H9 (cell line): Measurements from ENCODE around the gene DNAJC2. TPM values are rescaled to one million over a fixed set of nuclear protein-coding genes. Genes with fewer than 3 reads are reported as not detected.

ENCODE experiments used
- DNase-seq: peaks from one replicate; pipeline ENCODE4 v3.0.0-alpha.2; 2017
- H2AFZ ChIP-seq: one replicate; pipeline ENCODE4 v1.6.1; 2013; ENCODE audit warnings: mild to moderate bottlenecking, low read length, control low read depth, moderate library complexity
- H2AK5ac ChIP-seq: 2 replicates; pipeline ENCODE4 v1.6.1; 2013; ENCODE audit warnings: low read length, control low read depth, mixed read lengths; ENCODE audit not compliant: insufficient read length
- H2BK120ac ChIP-seq: one replicate; pipeline ENCODE4 v1.6.1; 2013; ENCODE audit warnings: low read depth, mild to moderate bottlenecking, low read length, control low read depth, inconsistent platforms; ENCODE audit not compliant: poor library complexity, severe bottlenecking
- H2BK12ac ChIP-seq: 2 replicates; pipeline ENCODE4 v1.6.1; 2013; ENCODE audit warnings: low read length, control low read depth, mixed read lengths, low read depth; ENCODE audit not compliant: insufficient read length
- H2BK15ac ChIP-seq: 2 replicates; pipeline ENCODE4 v1.6.1; 2013; ENCODE audit warnings: low read depth, low read length, control low read depth
- H2BK20ac ChIP-seq: one replicate; pipeline ENCODE4 v1.6.1; 2013; ENCODE audit warnings: low read depth, mild to moderate bottlenecking, low read length, control low read depth, inconsistent platforms; ENCODE audit not compliant: poor library complexity, severe bottlenecking
- H2BK5ac ChIP-seq: 2 replicates; pipeline ENCODE4 v1.6.1; 2013; ENCODE audit warnings: low read length, control low read depth, mixed read lengths; ENCODE audit not compliant: insufficient read length
- H3K14ac ChIP-seq: 2 replicates; pipeline ENCODE4 v1.6.1; 2013; ENCODE audit warnings: low read length, control low read depth; ENCODE audit not compliant: insufficient read depth
- H3K18ac ChIP-seq: 2 replicates; pipeline ENCODE4 v1.6.1; 2013; ENCODE audit warnings: low read depth, mild to moderate bottlenecking, mixed read lengths, low read length, control low read depth; ENCODE audit not compliant: insufficient read length
- H3K23ac ChIP-seq: 2 replicates; pipeline ENCODE4 v1.6.1; 2013; ENCODE audit warnings: low read length, control low read depth, mixed read lengths, low read depth; ENCODE audit not compliant: insufficient read length
- H3K23me2 ChIP-seq: 2 replicates; pipeline ENCODE4 v1.6.1; 2013; ENCODE audit warnings: low read depth, mild to moderate bottlenecking, mixed read lengths, low read length, control low read depth; ENCODE audit not compliant: insufficient read length, poor library complexity, severe bottlenecking
- H3K27ac ChIP-seq: 2 replicates; pipeline ENCODE4 v1.5.1; 2013; ENCODE audit warnings: low read length, control low read depth, mixed read lengths, low read depth; ENCODE audit not compliant: insufficient read length
- H3K27me3 ChIP-seq: 2 replicates; pipeline ENCODE4 v1.6.1; 2013; ENCODE audit warnings: low read length, control low read depth, inconsistent platforms; ENCODE audit not compliant: insufficient read depth
- H3K4ac ChIP-seq: 2 replicates; pipeline ENCODE4 v1.6.1; 2013; ENCODE audit warnings: low read depth, mild to moderate bottlenecking, control low read depth, inconsistent platforms, low read length, moderate library complexity
- H3K4me1 ChIP-seq: 2 replicates; pipeline ENCODE4 v1.6.1; 2013; ENCODE audit warnings: low read length, control low read depth, inconsistent platforms; ENCODE audit not compliant: insufficient read depth
- H3K4me2 ChIP-seq: 2 replicates; pipeline ENCODE4 v1.6.1; 2013; ENCODE audit warnings: low read length, control low read depth, mixed read lengths; ENCODE audit not compliant: insufficient read length, insufficient read depth
- H3K56ac ChIP-seq: 2 replicates; pipeline ENCODE4 v1.6.1; 2013; ENCODE audit warnings: low read depth, mild to moderate bottlenecking, mixed read lengths, low read length, control low read depth; ENCODE audit not compliant: insufficient read length
- H3K79me1 ChIP-seq: 2 replicates; pipeline ENCODE4 v1.6.1; 2013; ENCODE audit warnings: low read depth, mild to moderate bottlenecking, moderate library complexity, low read length, control low read depth, inconsistent platforms; ENCODE audit not compliant: insufficient read depth, poor library complexity, severe bottlenecking
- H3K79me2 ChIP-seq: 2 replicates; pipeline ENCODE4 v1.6.1; 2013; ENCODE audit warnings: low read length, control low read depth, inconsistent platforms; ENCODE audit not compliant: insufficient read depth
- H3K9ac ChIP-seq: 2 replicates; pipeline ENCODE4 v1.6.1; 2013; ENCODE audit warnings: low read length, control low read depth, mixed read lengths; ENCODE audit not compliant: insufficient read length; ENCODE audit errors: extremely low read depth
- H3K9me3 ChIP-seq: one replicate; pipeline ENCODE4 v1.6.1; 2013; ENCODE audit warnings: low read depth, low read length, inconsistent platforms; ENCODE audit not compliant: control insufficient read depth
- H3T11ph ChIP-seq: one replicate; pipeline ENCODE4 v1.6.1; 2013; ENCODE audit warnings: mild to moderate bottlenecking, low read length, control low read depth, inconsistent platforms
- H4K20me1 ChIP-seq: one replicate; pipeline ENCODE4 v1.6.1; 2013; ENCODE audit not compliant: control insufficient read depth, insufficient read length, insufficient read depth
- H4K5ac ChIP-seq: 2 replicates; pipeline ENCODE4 v1.6.1; 2013; ENCODE audit warnings: low read depth, mild to moderate bottlenecking, mixed read lengths, low read length, control low read depth; ENCODE audit not compliant: insufficient read length
- H4K8ac ChIP-seq: replicated peaks from 2 replicates; pipeline ENCODE4 v1.6.1; 2013; ENCODE audit warnings: low read length, control low read depth, mixed read lengths, low read depth; ENCODE audit not compliant: insufficient read length
- H4K91ac ChIP-seq: 2 replicates; pipeline ENCODE4 v1.6.1; 2013; ENCODE audit warnings: low read depth, mild to moderate bottlenecking, moderate library complexity, mixed read lengths, low read length, control low read depth; ENCODE audit not compliant: insufficient read length
- H3K27ac Mint-ChIP-seq, 3 experiments: 2 replicates in 2 of 3; 3 replicates in 1 of 3; pipeline ENCODE4 v1.8.0; 2020 to 2021; ENCODE audit warnings: mixed read lengths in 3 of 3, mild to moderate bottlenecking in 1 of 3, moderate library complexity in 1 of 3
- H3K27me3 Mint-ChIP-seq: 2 replicates; pipeline ENCODE4 v1.8.0; 2021; ENCODE audit warnings: low read depth, mild to moderate bottlenecking, moderate library complexity, mixed read lengths
- H3K36me3 Mint-ChIP-seq, 3 experiments: 2 replicates in 2 of 3; 3 replicates in 1 of 3; pipeline ENCODE4 v1.8.0; 2020 to 2021; ENCODE audit warnings: low read depth in 3 of 3, mixed read lengths in 3 of 3; ENCODE audit not compliant: insufficient read depth in 1 of 3
- H3K4me1 Mint-ChIP-seq, 2 experiments: 2 replicates each; pipeline ENCODE4 v1.8.0; 2020; ENCODE audit warnings: mixed read lengths in 2 of 2
- H3K4me3 Mint-ChIP-seq, 2 experiments: 2 replicates in 1 of 2; 3 replicates in 1 of 2; pipeline ENCODE4 v1.8.0; 2020 to 2021; ENCODE audit warnings: mild to moderate bottlenecking in 2 of 2, mixed read lengths in 2 of 2, moderate library complexity in 1 of 2
- H3K9me3 Mint-ChIP-seq, 2 experiments: 2 replicates in 1 of 2; 3 replicates in 1 of 2; pipeline ENCODE4 v1.8.0; 2020; ENCODE audit warnings: mild to moderate bottlenecking in 2 of 2, mixed read lengths in 2 of 2, moderate library complexity in 1 of 2
- WGBS: extraction: QIAGEN DNeasy Blood & Tissue Kit; methylation state at CpG from one replicate; pipeline ENCODE4 v1.1.7; 2013; ENCODE audit warnings: missing lambda C conversion rate, low lambda C conversion rate, mixed read lengths; ENCODE audit not compliant: insufficient read length; ENCODE audit errors: extremely low coverage; 5-methylcytosine and 5-hydroxymethylcytosine counted together
- total RNA-seq: library from RNA; stranded (reverse); gene quantifications from 2 replicates; pipeline ENCODE4 v1.2.1, GENCODE V29; 2021
- TF ChIP-seq, protein P1 (sequence below): fragments of 200-600 bp; sonication (generic); conservative IDR thresholded peaks from 3 replicates; pipeline ENCODE4 v1.8.0; 2021; ENCODE audit warnings: antibody characterized with exemption, mild to moderate bottlenecking

Gene DNAJC2
- total RNA-seq, 1 experiment from 2014 or later = 57.9 TPM

DNA sequence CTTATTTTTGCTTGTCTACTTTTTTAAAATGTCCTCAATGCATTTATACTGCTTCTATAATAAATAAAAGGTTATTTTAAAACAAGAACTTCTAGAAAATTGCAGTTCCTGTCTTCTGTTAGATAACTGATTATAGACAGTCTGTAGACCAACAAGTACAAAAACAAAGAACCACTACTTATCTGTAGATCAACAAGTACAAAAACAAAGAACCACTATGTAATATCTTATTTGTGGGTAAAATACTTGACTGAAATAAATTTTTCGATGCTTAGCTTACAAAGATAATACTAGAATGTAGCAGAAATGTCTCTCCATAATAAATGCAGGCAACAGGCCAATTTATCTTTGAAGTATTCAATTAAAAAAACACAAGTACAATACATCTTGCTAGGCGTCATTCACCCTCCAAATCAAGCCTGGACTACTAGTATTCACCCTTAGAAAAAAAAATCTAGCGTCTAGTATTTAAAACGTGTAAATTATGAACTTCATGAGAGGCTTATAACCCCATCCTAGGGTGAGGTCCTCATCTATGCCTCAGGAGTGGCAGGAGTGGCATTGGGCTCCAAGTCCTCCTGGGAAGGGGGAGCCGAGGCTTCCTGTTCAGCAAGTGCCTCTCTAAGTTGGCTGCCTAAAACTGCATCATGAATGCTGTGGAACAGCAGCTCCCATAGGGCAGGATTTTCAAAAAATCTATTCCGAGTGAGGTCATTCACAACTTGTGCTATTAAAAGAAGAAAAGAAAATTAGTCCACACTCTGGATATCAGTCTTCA, 29.5 kb upstream of the DNAJC2 start:
- H3K4me1 Mint-ChIP-seq = no peaks in the 10 kb centered on the region
- TF ChIP-seq, protein P1, sequence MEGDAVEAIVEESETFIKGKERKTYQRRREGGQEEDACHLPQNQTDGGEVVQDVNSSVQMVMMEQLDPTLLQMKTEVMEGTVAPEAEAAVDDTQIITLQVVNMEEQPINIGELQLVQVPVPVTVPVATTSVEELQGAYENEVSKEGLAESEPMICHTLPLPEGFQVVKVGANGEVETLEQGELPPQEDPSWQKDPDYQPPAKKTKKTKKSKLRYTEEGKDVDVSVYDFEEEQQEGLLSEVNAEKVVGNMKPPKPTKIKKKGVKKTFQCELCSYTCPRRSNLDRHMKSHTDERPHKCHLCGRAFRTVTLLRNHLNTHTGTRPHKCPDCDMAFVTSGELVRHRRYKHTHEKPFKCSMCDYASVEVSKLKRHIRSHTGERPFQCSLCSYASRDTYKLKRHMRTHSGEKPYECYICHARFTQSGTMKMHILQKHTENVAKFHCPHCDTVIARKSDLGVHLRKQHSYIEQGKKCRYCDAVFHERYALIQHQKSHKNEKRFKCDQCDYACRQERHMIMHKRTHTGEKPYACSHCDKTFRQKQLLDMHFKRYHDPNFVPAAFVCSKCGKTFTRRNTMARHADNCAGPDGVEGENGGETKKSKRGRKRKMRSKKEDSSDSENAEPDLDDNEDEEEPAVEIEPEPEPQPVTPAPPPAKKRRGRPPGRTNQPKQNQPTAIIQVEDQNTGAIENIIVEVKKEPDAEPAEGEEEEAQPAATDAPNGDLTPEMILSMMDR = no peak
- Histone ChIP-seq H4K8ac (no peak overlapping the region), H3K4ac (no peak overlapping the region), H2BK15ac (no peak overlapping the region), H3K27me3 (no peaks in the 10 kb centered on the region), H3K9me3 (no peaks in the 10 kb centered on the region), H3K18ac (no peak overlapping the region), H3K4me2 (no peak overlapping the region), H2AK5ac (no peak overlapping the region), H2BK5ac (no peak overlapping the region), H2AFZ (no peak overlapping the region), H3K9ac (no peak overlapping the region), H2BK20ac (no peak overlapping the region), H3K27ac (no peak overlapping the region), H3K56ac (no peak overlapping the region), H2BK120ac (no peak overlapping the region), H3K79me1 (no peaks in the 10 kb centered on the region), H3K79me2 (no peaks in the 10 kb centered on the region), H2BK12ac (no peak overlapping the region), H3K23me2 (no peaks in the 10 kb centered on the region), H4K91ac (no peak overlapping the region), H4K20me1 (no peaks in the 10 kb centered on the region), H3T11ph (no peak overlapping the region), H3K23ac (no peak overlapping the region), H3K14ac (no peak overlapping the region), H4K5ac (no peak overlapping the region), H3K4me1 (no peaks in the 10 kb centered on the region)
- WGBS = no CpG with 5 or more reads among the region's 6 CpGs
- no peak for DNase-seq
- H3K4me3 Mint-ChIP-seq = no peak overlapping the region
- no peak overlapping the region for H3K27ac Mint-ChIP-seq
- no peaks in the 10 kb centered on the region for H3K9me3 Mint-ChIP-seq
- H3K27me3 Mint-ChIP-seq = peaks cover 3% of the 10 kb centered on the region; the same call in 1 of the 2 replicates
- peaks cover 0 to 4% (median 0%) of the 10 kb centered on the region in 3 experiments; a peak in 2 of 7 replicates for H3K36me3 Mint-ChIP-seq
